Mesenchymal stem cell (in vitro differentiated cells and primary cell): ENCODE data around the gene EYA2.
A peak's percentile ranks its signal among the peaks of the same experiment; 100 is the strongest.

Experiments used
- DNase-seq: peaks from one replicate; pipeline ENCODE4 v3.0.0-alpha.2; 2013
- H2AFZ ChIP-seq: one replicate; pipeline ENCODE4 v1.6.1; 2013; ENCODE audit warnings: low read depth, mild to moderate bottlenecking, control low read depth, inconsistent platforms, low read length, moderate library complexity
- H2AK5ac ChIP-seq: 2 replicates; pipeline ENCODE4 v1.6.1; 2013; ENCODE audit warnings: low read length, moderate library complexity, mild to moderate bottlenecking, inconsistent platforms; ENCODE audit not compliant: severe bottlenecking
- H2BK120ac ChIP-seq: one replicate; pipeline ENCODE4 v1.6.1; 2013; ENCODE audit warnings: low read depth, mild to moderate bottlenecking, inconsistent platforms, low read length, moderate library complexity
- H2BK12ac ChIP-seq, 2 experiments: one replicate each; pipeline ENCODE4 v1.6.1; 2013; ENCODE audit warnings: inconsistent platforms in 2 of 2, low read length in 2 of 2, mild to moderate bottlenecking in 2 of 2, moderate library complexity in 2 of 2, control low read depth in 1 of 2
- H2BK15ac ChIP-seq: one replicate; pipeline ENCODE4 v1.6.1; 2013; ENCODE audit warnings: mild to moderate bottlenecking, low read depth, inconsistent platforms; ENCODE audit not compliant: poor library complexity, severe bottlenecking
- H2BK5ac ChIP-seq: 2 replicates; pipeline ENCODE4 v1.6.1; 2013; ENCODE audit warnings: low read depth, mild to moderate bottlenecking, low read length, control low read depth, inconsistent platforms; ENCODE audit not compliant: poor library complexity, severe bottlenecking
- H3K14ac ChIP-seq, 2 experiments: one replicate each; pipeline ENCODE4 v1.6.1; 2013; ENCODE audit warnings: inconsistent platforms in 2 of 2, low read length in 2 of 2, control low read depth in 1 of 2, mild to moderate bottlenecking in 1 of 2, moderate library complexity in 1 of 2
- H3K18ac ChIP-seq, 2 experiments: one replicate each; pipeline ENCODE4 v1.6.1; 2013; ENCODE audit warnings: inconsistent platforms in 2 of 2, low read length in 2 of 2, control low read depth in 1 of 2, low read depth in 1 of 2, mild to moderate bottlenecking in 1 of 2
- H3K23ac ChIP-seq, 2 experiments: one replicate each; pipeline ENCODE4 v1.6.1; 2013; ENCODE audit warnings: inconsistent platforms in 2 of 2, low read length in 2 of 2, mild to moderate bottlenecking in 2 of 2, moderate library complexity in 2 of 2, control low read depth in 1 of 2
- H3K27ac ChIP-seq: 2 replicates; pipeline ENCODE4 v1.5.1; 2013; ENCODE audit warnings: mild to moderate bottlenecking, moderate library complexity, low read length, control low read depth, inconsistent platforms; ENCODE audit not compliant: poor library complexity, severe bottlenecking
- H3K27me3 ChIP-seq, 2 experiments: 2 replicates each; pipeline versions ENCODE4 v1.6.1 to v1.7.0; 2013; ENCODE audit warnings: low read length in 2 of 2, mild to moderate bottlenecking in 2 of 2, moderate library complexity in 2 of 2, control low read depth in 1 of 2, inconsistent platforms in 1 of 2; ENCODE audit not compliant: control insufficient read depth in 1 of 2, insufficient read depth in 1 of 2
- H3K36me3 ChIP-seq, 2 experiments: 2 replicates each; pipeline versions ENCODE4 v1.6.1 to v1.7.0; 2013; ENCODE audit warnings: low read length in 2 of 2, control low read depth in 1 of 2, inconsistent platforms in 1 of 2, low read depth in 1 of 2, mild to moderate bottlenecking in 1 of 2; ENCODE audit not compliant: insufficient read depth in 2 of 2, control insufficient read depth in 1 of 2
- H3K4ac ChIP-seq, 2 experiments: one replicate each; pipeline ENCODE4 v1.6.1; 2013; ENCODE audit warnings: inconsistent platforms in 2 of 2, low read length in 2 of 2, mild to moderate bottlenecking in 2 of 2, moderate library complexity in 2 of 2, control low read depth in 1 of 2, low read depth in 1 of 2
- H3K4me1 ChIP-seq: 2 replicates; pipeline ENCODE4 v1.6.1; 2013; ENCODE audit warnings: low read depth, low read length, control low read depth; ENCODE audit not compliant: control insufficient read depth, insufficient read depth
- H3K4me2 ChIP-seq: 2 replicates; pipeline ENCODE4 v1.6.1; 2013; ENCODE audit warnings: low read length, mild to moderate bottlenecking, inconsistent platforms; ENCODE audit not compliant: poor library complexity, severe bottlenecking
- H3K4me3 ChIP-seq, 2 experiments: 2 replicates each; pipeline versions ENCODE4 v1.5.1 to v1.7.0; 2013; ENCODE audit warnings: low read length in 2 of 2, mild to moderate bottlenecking in 2 of 2, control low read depth in 1 of 2, low read depth in 1 of 2; ENCODE audit not compliant: insufficient read depth in 1 of 2
- H3K79me1 ChIP-seq: replicated peaks from 2 replicates; pipeline ENCODE4 v1.6.1; 2013; ENCODE audit warnings: mild to moderate bottlenecking, control low read depth, low read length, inconsistent platforms; ENCODE audit not compliant: poor library complexity, severe bottlenecking
- H3K9ac ChIP-seq: 2 replicates; pipeline ENCODE4 v1.7.0; 2013; ENCODE audit warnings: mild to moderate bottlenecking, low read length, moderate library complexity
- H3K9me3 ChIP-seq: 2 replicates; pipeline ENCODE4 v1.7.0; 2013; ENCODE audit warnings: mild to moderate bottlenecking, low read length; ENCODE audit not compliant: control insufficient read depth
- H4K8ac ChIP-seq: one replicate; pipeline ENCODE4 v1.6.1; 2013; ENCODE audit warnings: inconsistent platforms, mild to moderate bottlenecking, low read length, moderate library complexity
- H4K91ac ChIP-seq: one replicate; pipeline ENCODE4 v1.6.1; 2013; ENCODE audit warnings: mild to moderate bottlenecking, low read length, inconsistent platforms
- WGBS: methylation state at CpG from one replicate; pipeline ENCODE4 v1.1.7; 2013; ENCODE audit warnings: mixed read lengths; 5-methylcytosine and 5-hydroxymethylcytosine counted together

The EYA2 gene

GRCh38 chr20:47122560-47122959 lies 227.9 kb downstream of the EYA2 start:
- no peak overlapping the region for H4K91ac ChIP-seq
- H3K27me3 ChIP-seq: no peaks in the 10 kb centered on the region
- no peak overlapping the region for H2BK15ac ChIP-seq
- no peak overlapping the region for H3K18ac ChIP-seq
- H3K23ac ChIP-seq: no peak overlapping the region
- H2BK120ac ChIP-seq: no peak overlapping the region
- no peak for DNase-seq
- no peaks in the 10 kb centered on the region for H3K36me3 ChIP-seq
- H3K9ac ChIP-seq: no peak overlapping the region
- H3K27ac ChIP-seq: no peak overlapping the region
- no peak overlapping the region for H2BK5ac ChIP-seq
- H3K14ac ChIP-seq: no peak overlapping the region
- H3K9me3 ChIP-seq: no peaks in the 10 kb centered on the region
- peaks cover 9% of the 10 kb centered on the region for H3K4me1 ChIP-seq
- no peak overlapping the region for H4K8ac ChIP-seq
- H3K79me1 ChIP-seq: no peaks in the 10 kb centered on the region
- WGBS: 87% methylated on average over 3 of the region's 3 CpGs
- H2AK5ac ChIP-seq: no peak overlapping the region
- no peak overlapping the region for H3K4me3 ChIP-seq
- H3K4me2 ChIP-seq: no peak overlapping the region
- no peak overlapping the region for H2AFZ ChIP-seq
- no peak overlapping the region for H2BK12ac ChIP-seq
- no peak overlapping the region for H3K4ac ChIP-seq

DNA sequence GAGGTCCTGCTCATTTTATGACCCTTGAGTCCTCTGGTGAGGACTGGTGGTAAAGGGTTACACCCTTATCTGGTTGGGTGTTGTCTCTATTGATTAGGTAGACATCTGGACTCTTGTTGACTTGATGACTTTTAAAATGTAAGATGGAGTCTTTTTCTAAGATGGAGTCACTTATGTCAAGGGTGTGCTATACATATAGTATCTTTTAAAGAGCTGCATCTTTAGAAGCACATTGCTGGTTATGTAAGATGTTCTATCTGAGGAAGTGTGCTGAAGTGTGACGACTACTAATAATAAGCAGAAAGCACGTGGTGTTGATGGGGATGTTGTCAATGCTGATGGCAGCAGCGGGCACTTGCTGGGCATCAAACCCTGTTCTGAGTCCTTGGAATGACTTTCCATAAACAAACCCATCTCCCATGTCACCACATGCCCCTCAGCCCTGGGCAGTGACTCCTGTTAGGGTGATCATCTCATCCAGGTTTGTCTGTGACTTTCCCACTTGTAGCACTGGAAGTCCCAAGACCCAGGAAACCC lies 229.6 kb downstream of the EYA2 start:
- no peak overlapping the region for H3K4me2 ChIP-seq
- H3K9me3 ChIP-seq: no peaks in the 10 kb centered on the region
- peak overlapping the region; percentile 71 to 95 for H2BK12ac ChIP-seq
- H3K79me1 ChIP-seq: no peaks in the 10 kb centered on the region
- peak overlapping the region; percentile 25 for H2BK5ac ChIP-seq
- H4K91ac ChIP-seq: peak overlapping the region; percentile 67
- H3K4me3 ChIP-seq: no peak overlapping the region
- H3K23ac ChIP-seq: no peak overlapping the region
- H2AK5ac ChIP-seq: peak overlapping the region; percentile 93
- H3K9ac ChIP-seq: peak overlapping the region; percentile 80
- H3K14ac ChIP-seq: peak overlapping the region in 1 of 2 experiments; percentile 81
- peak overlapping the region; percentile 66 for H3K27ac ChIP-seq
- 56% methylated on average over 3 of the region's 3 CpGs for WGBS
- H3K4me1 ChIP-seq: peaks cover 9% of the 10 kb centered on the region
- peak overlapping the region; percentile 71 for H4K8ac ChIP-seq
- no peak overlapping the region for H2BK120ac ChIP-seq
- H3K36me3 ChIP-seq: no peaks in the 10 kb centered on the region
- no peak for DNase-seq
- H3K18ac ChIP-seq: peak overlapping the region; percentile 68 to 92
- peak overlapping the region; percentile 67 for H2BK15ac ChIP-seq
- H3K4ac ChIP-seq: peak overlapping the region; percentile 49 to 62
- H3K27me3 ChIP-seq: no peaks in the 10 kb centered on the region
- H2AFZ ChIP-seq: no peak overlapping the region

GRCh38 chr20:47125508-47125757 lies 230.8 kb downstream of the EYA2 start:
- Histone ChIP-seq H3K23ac (no peak overlapping the region), H4K91ac (no peak overlapping the region), H2BK12ac (no peak overlapping the region), H3K27me3 (no peaks in the 10 kb centered on the region), H2BK15ac (no peak overlapping the region), H4K8ac (no peak overlapping the region), H3K4me3 (no peak overlapping the region), H3K36me3 (no peaks in the 10 kb centered on the region), H3K14ac (no peak overlapping the region), H3K4me1 (peaks cover 9% of the 10 kb centered on the region), H2AK5ac (no peak overlapping the region), H3K4ac (no peak overlapping the region), H3K18ac (no peak overlapping the region), H3K9me3 (no peaks in the 10 kb centered on the region), H2BK5ac (no peak overlapping the region), H3K27ac (no peak overlapping the region), H2AFZ (no peak overlapping the region), H3K4me2 (no peak overlapping the region), H3K79me1 (no peaks in the 10 kb centered on the region), H2BK120ac (no peak overlapping the region), H3K9ac (peak overlapping the region; percentile 66)
- DNase-seq: peak; percentile 24

DNA sequence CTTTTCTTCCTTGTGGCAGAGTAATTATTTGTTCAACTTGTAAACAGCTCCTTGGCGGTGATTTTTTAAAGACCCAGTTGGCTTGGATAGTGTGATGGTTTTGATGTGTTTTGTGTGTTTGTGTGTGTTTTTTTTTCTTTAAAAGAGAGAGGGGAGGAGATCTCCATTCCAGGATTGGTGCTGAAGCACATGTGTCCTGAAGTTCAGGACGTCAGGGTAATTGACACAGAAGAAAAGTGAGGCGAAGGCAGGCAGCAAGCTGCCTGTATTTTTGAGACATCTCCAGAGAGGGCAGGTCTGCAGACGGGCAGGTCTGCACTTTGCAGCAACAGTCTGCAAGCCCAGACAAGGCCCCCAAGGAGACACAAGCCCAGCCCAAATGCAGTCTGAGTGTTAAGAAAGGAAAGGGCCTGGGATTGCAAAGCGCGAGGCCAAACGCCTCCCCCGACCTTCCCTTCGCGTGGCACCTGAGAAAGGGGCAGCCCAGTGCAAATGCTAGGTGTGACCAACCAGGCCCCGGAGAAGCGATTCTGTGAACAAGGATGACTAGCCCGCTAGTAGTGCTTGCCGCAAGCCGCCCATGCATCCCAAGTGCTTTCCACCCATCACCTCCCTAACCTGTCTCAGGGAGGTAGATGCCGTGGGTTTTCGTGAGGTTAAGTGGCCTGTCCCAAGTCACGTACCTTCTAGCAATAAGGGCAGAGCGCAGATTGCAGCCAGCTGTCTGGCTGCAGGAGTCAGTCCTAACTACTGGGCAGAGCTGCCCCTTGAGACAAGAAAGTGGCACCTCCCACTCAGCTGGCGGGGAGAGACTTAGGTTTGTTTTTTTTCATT lies 231.3 kb downstream of the EYA2 start:
- Histone ChIP-seq H3K18ac (peak overlapping the region in 1 of 2 experiments; percentile 55), H2BK5ac (no peak overlapping the region), H3K9ac (peak overlapping the region; percentile 66), H3K4ac (no peak overlapping the region), H3K36me3 (no peaks in the 10 kb centered on the region), H3K79me1 (no peaks in the 10 kb centered on the region), H2AK5ac (no peak overlapping the region), H3K23ac (no peak overlapping the region), H3K4me1 (peaks cover 9% of the 10 kb centered on the region), H3K4me3 (no peak overlapping the region), H2AFZ (no peak overlapping the region), H4K91ac (peak overlapping the region; percentile 2), H2BK15ac (no peak overlapping the region), H3K4me2 (no peak overlapping the region), H3K14ac (no peak overlapping the region), H2BK120ac (no peak overlapping the region), H2BK12ac (peak overlapping the region; percentile 1 to 37), H4K8ac (no peak overlapping the region), H3K27me3 (no peaks in the 10 kb centered on the region), H3K27ac (no peak overlapping the region), H3K9me3 (no peaks in the 10 kb centered on the region)
- peak; percentile 12 for DNase-seq
- 78% methylated on average over 19 of the region's 20 CpGs for WGBS
